Measurements from ENCODE around the gene TBC1D12.

- TF ChIP-seq EP300 (IDR thresholded peaks at IDR 0.05) (no peak), CTCF (IDR thresholded peaks at IDR 0.05) (no peak), POLR2AphosphoS5 (IDR thresholded peaks at IDR 0.05) (no peak)
These were observed 3.1 kb downstream of the TBC1D12 start for GRCh38 chr10:94405406-94405805.
